Cerebellar nuclear complex (tissue), 1 donor: ENCODE measurements around the gene TNFRSF4.

Experiments
- DNase-seq, 2 experiments: peaks; one replicate each; lab custom pipeline; 2025; lab: John Stamatoyannopoulos, UW

Gene TNFRSF4

GRCh38 chr1:1169429-1170214, 44.3 kb downstream of the TNFRSF4 start:
- DNase-seq = no peak

DNA sequence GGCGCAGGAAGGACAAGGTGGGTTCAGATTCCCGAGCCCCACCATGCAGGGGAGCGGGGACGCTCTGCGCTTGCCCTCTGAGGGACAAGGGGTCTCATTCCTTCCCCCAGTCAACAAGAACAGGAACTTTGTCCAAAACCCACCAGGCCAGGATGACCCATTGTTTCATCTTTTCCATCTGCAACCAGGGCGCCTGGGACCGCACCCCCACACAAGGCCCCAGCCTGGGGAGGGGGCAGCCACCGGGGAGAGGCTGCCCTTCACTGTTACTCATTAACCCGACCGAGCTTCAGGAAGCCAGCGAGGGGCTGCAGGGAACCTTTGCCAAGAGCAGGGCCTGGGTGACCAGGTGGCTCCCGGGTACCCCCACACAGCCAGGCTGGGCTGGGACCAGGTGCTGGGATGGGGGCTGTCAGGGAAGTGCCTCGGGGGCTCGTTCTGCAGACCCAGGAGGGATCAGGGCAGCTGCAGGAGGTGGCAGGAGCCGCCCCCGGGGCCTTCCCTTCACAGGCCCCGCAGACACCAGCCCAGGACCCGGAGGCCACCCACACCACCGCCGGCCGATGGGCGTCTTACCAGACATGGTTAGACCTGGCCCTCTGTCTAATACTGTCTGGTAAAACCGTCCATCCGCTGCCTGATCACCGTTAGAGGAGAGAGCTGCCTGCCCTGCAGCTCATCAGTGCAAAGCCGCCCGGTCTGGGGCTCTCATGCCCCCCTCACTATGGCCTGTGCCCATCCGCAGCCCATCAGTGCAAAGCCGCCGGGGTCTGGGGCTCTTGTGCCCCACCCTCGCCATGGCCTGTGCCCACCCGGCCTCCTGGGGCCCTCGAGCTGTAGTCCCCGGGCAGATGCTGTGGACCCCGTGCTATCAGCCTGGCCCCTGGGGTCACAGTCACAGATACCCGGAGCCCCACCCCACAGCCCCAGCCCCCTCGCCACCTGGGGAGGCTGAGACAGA, 45.2 kb downstream of the TNFRSF4 start:
- DNase-seq = no peak

DNA sequence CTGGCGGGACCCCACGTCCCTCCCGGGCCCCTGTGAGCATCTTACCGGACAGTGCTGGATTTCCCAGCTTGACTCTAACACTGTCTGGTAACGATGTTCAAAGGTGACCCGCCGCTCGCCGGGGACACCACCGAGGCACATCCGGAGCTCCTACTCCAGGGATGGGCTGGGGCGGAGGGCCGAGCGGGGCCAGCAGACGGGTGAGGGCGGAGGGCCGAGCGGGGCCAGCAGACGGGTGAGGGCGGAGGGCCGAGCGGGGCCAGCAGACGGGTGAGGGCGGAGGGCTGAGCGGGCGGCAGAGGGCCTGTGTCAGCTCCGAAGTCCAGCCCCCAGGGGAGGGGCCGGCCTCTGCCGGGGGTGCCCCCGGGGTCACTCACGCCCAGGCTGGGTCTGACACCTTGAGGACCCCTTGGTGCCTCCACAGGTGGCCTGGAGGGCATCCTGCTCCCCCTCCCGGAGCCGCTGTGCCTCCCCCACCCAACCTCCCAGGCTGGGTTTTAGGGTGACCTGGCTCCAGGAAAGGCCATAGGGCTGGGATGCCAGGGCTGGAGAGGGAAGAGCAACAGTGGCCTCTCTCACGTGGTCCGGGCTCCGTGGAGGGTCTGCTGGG, 46.0 kb downstream of the TNFRSF4 start:
- no peak for DNase-seq

GRCh38 chr1:1167398-1167821, 46.5 kb downstream of the TNFRSF4 start:
- no peak for DNase-seq

DNA sequence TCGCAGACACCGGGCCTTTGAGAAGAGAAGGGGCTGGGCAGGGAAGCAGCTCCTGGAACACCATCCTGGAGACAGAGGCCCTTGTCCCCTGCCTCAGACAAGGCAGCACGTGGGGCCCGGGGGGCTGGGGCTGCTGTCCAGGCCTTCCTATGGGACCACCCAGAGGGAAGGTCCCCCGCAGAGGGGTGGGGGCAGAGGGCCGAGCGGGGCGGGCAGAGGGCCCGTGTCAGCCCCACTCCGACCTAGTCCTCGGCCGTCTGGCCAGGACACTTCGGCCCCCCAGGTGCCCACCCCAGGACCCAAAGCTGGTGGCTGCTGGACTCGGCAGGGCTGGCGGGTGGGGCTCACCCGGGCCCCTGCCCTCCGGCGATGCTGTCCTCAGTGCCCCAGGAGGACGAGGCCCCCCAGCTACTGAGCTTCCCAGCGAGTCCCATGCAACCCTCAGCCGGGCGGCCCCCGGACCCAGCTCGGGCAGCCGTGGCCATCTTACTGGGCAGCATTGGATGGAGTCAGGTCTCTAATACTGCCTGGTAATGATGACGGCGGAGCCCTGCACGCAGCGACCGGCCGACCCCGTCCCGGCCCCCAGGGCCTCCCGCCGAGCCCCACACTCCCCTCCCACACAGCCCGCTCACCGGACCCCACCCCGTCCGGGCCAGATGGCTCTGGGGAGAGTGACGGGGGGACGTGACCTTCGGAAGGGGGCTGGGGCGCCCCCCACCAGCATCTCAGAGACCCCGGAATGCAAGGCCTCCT, 47.1 kb downstream of the TNFRSF4 start:
- no peak for DNase-seq

DNA sequence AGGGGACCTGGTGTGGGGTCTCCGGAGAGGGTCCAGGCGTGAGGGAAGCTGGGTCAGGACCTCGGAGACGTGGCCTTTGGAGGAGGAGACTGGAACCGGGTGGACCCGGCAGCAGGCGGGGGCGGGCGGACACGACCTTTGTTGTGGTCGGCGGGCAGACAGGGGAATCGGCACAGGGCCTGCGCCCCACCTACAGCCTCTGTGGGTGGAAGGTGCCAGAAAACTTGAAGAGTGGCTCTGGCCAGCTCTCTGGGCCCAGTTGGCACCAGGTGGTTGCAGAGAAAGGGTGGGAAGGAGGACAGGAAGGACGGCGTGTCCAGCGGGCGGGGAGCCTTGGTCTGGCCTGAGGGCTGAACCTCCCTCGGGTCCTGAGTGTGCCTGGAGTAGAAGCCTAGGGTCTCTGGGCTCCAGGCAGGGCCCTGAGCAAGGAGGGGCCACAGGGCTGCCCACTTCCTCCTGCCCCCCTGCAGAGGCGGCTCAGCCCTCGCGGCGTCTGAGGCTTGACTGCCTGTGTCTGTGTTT, 48.0 kb downstream of the TNFRSF4 start:
- no peak for DNase-seq

GRCh38 chr1:1165485-1165884, 48.5 kb downstream of the TNFRSF4 start:
- no peak for DNase-seq

- no peak for DNase-seq
These were observed 49.1 kb downstream of the TNFRSF4 start for GRCh38 chr1:1164701-1165451.

GRCh38 chr1:1164361-1164700, 49.6 kb downstream of the TNFRSF4 start:
- DNase-seq = no peak

DNA sequence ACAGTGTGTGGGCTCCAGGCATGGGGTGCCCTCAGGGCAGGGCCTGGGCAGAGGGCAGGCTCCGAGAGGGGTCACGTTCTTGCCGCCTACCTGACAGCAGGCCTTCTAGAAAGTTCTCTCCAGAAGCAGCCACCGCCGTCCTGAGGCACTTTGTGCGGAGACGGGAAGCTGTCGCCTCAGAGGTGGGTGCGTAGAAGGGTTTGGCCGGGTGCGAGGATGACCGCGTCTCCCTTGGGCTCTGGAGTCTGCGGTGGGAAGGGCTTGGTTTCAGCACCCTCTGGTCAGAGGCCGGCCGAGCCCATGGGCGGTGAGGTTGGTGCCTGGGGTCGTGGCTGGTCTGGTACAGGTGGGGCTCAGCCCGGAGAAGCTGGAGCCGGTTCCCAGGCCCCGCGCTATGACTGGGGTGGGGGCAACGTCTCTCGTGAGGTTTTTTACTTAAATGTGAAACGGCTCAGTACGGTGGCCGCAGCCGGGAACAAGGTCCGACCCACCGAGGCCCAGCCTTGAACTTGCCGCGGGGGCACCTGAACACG, 50.3 kb downstream of the TNFRSF4 start:
- no peak for DNase-seq

GRCh38 chr1:1162597-1163537, 51.1 kb downstream of the TNFRSF4 start:
- no peak for DNase-seq

- no peak for DNase-seq
These were observed 52.3 kb downstream of the TNFRSF4 start for GRCh38 chr1:1161683-1162079.
